T-helper 2 cell treated with Interferon-gamma antibody and Interleukin-4, amounts not matched to agents 100 ng/mL and 5 ng/mL, for 36 hours (primary cell): ENCODE results near the gene ZKSCAN4. TPM values are rescaled to one million over a fixed set of nuclear protein-coding genes. Genes with fewer than 3 reads are reported as not detected.

Experiments
- intact Hi-C: fragments of 100-400 bp; cut with micrococcal nuclease; formaldehyde crosslinking; loops from one replicate; pipeline ENCODE4 v1.15.1; 2023
- total RNA-seq: library from RNA; stranded (reverse); gene quantifications from 2 replicates; pipeline ENCODE4 v1.2.3, GENCODE V29; 2022

The ZKSCAN4 gene
- total RNA-seq = 6.0 and 6.4 TPM in 2 replicates

DNA sequence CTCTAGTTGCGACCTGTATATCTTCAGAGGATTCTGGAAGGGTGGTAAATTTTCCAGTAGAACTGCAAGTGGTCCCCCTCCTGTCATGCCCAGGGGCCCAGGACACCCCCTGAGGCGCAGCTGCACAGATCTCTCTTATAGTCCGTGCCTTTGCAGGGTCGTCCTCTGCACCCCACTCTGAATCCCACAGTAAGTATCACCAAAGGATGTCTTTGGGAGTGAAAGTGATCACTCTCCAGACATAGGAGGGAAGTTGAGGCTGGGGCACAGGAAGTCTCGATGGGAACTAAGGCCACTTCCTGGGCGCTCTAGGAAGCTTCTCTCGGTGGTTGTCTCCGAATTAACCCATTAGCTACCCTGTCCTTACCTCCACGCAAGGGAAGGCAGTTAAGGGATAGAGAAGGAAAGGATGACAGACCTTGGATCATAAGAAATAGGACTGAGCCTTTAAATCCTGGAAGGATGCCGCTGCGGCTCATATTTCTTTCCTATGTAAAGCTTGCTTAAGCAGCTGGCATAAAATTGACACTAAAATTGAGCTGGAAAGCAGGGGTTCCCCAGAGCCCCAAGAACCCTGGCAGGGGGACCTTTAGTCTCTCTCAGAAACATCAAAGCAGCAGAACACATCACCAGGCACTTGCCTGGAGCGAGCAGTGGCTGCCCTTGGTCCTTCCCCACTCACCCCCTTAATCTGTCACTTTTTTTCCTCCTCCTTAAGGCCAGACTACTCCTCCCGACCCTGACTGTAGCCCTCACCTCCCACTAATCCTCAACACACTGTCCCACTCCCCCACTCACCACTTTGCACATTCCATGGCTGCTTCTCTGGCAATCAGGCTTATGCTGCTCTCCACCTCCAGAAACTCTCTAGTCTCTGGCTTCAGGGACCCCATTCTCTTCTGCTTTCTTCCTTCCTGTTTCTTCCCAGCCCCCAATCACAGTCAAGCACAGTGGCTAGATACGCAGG is at the start of gene ZKSCAN4:
Gene ZKSCAN4, minus strand, starts transcription at position 261 of the 967 bp plus-strand sequence. CDS start 289 bp downstream, outside the sequence.
- intact Hi-C loops = loop anchor here (1.0 kb wide), 3 partner anchors 15 to 147 kb away; partner anchors contain the start of genes ZKSCAN8, ZSCAN12 and ZSCAN26

DNA sequence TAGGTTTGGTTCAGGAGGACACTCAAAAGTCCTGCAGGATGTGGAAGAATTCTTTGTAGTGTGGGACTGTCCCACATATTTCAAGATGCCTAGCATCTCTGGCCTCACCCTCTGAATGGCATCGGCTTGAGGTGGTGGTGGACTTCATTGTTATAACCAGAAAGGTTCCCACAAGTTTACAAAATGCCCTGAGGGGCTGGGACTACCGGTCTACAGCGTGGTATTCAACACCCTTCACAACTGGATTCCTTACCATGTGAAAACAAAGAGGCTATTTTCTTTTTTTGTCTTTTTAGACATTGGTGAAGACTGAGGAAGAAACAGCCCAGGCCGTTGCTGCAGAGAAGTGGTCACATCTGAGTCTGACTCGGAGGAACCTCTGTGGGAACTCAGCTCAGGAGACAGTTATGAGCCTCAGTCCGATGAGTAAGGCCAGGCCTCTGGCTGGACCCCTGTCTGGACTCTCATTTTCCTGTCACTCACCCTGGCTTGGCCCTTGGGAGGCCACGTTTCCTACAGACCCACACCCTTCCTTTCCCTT is 44.5 kb upstream of the ZKSCAN4 start:
- intact Hi-C loops = no loop called here

DNA sequence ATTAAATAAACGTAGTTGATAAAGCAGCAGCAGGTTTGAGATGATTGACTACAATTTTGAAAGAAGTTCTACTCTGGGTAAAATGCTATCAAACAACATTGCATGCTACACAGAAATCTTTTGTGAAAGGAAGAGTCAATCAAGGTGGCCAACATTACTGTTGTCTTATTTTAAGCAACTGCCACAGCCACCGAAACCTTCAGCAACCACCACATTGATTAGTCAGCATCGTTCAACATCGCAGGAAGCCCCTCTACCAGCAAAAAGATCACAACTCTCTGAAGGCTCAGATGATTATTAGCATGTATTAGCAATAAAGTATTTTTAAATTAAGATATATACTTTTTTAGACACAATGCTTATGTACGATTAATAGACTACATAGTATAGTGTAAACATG is 43.3 kb upstream of the ZKSCAN4 start:
- intact Hi-C loops = no loop called here

DNA sequence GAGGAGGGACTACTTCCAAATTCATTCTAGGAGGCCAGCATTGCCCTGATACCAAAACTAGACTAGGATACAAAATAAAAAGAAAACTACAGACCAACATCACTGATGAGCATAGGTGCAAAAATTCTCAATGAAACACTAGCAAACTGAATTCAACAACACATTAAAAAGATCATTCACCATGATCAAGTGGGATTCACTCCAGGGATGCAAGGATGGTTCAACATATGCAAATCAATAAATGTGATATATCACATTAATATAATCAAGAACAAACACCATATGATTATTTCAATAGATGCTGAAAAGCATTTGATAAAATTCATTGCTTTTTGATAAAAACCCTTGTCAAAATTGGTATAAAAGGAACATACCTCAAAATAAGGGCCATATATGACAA is 39.5 kb upstream of the ZKSCAN4 start:
- intact Hi-C loops = no loop called here

DNA sequence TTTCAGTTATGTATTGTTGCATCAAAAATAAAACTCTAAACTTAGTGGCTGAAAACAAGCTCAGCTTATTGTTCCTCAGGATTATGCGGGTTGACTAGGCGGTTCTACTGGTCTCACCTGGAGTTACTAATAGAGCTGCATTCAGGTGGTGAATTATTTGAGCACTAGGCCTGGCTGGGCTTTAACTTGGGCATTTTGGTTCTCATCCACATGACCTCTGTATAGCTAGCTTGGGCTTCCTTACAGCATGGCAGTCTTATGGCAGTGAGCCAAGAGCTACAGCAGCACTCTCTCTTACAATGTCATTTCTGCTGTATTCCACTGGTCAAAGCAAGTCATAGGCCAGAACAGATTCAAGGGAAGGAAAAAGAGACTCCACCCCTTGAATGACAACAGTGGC is 30.9 kb upstream of the ZKSCAN4 start:
- intact Hi-C loops = no loop called here

DNA sequence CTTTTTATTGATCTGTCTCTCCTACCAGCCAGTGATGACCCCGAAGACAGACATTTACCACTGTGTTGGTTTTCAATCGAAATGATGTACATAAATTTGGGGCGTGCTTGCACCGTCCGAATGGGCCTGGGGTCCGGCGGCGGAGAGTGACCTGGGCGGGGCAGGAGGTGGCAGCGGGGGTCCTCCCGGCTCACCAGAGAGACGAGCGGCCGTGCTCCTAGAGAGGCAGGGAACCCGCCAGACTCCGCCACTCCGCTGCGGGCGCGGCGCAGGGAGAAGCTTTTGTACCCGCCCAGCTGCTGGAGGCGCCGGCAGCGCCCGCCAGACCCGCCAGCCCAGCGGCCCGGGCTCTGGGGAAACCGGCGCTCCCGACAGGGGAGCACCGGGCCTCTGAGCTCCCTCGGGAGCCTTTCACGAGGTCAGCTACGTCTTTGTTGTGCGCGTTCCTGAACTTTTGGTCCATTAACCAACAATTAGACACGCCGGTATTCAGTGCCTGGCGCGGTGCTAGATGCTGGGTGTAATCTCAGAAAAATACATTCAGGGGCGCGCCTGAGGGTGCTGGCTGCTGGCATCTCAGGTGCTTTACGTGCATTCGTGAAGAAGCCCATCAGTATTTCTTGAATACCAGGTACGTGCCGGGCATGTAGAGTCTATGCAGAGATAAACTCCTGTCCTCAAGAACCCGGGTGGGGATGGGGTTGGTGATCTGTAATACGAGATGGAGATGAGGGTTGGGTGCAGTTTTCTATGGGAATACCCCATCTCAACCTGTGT is 29.4 kb upstream of the ZKSCAN4 start, which contains the start of gene PGBD1:
Gene PGBD1, plus strand, starts transcription at position 285 of the 777 bp plus-strand sequence. CDS start 2,242 bp downstream, outside the sequence.
- intact Hi-C loops = no loop called here

DNA sequence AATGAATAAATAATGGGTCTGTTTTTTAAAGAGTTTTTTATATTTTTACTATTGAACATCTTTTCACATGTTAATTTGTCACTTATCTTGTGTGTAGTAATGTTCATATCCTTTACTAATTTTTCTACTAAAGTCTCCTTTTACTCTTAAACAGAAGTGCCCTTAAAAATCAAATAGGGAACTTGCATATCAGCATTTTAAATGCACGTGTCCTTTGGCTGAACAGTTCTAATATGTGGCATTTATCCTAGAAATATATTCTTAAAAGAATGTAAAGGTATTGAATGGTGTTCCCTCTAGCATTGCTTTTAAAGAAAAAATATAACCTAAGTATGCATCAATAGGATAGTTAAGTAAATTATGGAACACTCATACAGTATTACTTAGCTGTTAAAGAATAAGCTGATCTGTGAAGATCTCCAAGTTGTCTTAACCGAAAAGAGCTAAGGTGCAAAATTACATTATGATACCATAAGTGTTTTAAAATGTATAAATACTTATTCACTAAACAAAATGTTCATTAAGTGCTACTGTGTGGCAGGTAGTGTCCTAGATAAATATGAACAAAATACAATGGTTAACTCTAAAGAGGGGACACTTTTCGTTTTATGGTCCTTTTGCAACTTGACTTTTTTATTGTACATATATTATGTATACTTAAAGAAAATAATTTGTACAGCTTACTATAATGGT is 28.7 kb upstream of the ZKSCAN4 start:
- intact Hi-C loops = no loop called here

DNA sequence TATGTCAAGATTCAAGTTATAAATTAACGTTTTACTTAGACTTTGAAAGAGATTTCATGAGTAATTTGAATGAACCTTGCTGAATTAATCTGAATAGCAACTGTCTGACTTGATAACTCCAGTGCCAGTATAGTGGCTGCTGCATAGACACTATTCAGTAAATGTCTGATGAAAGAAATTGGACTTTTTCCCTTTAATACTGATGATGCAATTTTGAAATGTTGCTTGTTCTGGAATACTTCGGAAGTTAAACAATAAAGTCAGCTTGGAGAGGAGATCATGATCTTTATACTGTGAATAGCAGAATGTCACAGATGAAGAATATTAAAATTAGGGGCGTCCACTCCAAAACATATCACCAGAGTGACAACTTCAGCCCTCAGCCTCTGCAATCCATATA is 25.7 kb upstream of the ZKSCAN4 start:
- intact Hi-C loops = no loop called here

DNA sequence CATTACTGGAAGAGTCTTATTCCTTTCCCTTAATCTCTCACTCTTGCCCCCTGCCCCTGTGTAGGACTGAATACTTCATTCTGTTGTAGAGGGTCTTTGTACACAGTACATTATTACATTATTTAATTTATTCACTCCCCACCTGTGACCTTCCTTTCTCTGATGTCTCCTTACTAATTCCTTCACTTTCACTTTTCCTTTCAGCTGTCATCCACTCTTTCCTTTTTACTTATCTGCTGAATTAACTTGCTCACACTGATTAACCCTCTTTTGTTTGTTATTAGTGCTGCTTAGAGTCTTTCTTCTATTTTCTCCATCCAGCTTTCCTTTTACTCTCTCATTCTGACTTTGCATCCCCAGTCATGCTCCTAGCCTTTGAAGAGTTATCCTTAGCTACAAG is 22.8 kb upstream of the ZKSCAN4 start:
- intact Hi-C loops = no loop called here

DNA sequence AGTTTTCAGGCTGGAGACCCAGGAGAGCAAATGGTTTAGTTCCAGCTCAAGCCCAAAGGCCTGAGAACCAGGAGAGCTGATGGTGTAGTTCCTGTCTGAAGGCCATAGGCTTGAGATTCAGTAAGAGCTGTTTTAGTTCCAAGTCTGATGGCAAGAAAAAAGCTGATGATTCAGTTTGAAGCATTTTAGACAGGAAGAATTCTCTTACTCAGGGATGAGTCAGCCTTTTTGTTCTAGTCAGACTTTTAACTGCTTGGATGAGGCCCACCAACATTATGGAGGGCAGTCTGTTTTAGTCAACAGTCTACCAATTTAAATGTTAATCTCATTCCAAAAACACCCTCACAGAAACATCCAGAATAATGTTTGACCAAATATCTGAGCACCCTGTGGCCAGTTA is 17.4 kb upstream of the ZKSCAN4 start:
- intact Hi-C loops = loop anchor here (5.0 kb wide), 3 partner anchors 68 to 128 kb away; partner anchors contain the start of genes ZKSCAN8, ZSCAN12 and ZSCAN31

DNA sequence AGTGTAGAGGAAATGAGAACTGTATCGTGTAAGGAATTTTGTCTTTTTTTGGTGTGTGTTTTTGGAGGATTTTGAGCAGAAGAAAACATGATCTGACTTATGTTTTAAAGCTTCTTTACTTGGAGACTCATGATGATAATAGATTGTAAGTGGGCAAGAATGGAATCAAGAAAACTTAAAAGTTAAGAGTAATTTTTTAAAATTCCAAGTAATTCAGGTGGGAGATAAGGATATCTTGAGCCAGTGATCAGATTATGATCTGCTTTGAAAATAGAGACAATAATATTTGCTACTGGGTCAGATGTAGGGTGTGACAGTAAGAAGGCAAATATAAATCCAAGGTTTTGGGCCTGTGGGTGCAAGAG is 15.6 kb upstream of the ZKSCAN4 start:
- intact Hi-C loops = loop anchor here (1.0 to 5.0 kb wide), 5 partner anchors 15 to 130 kb away; partner anchors contain the start of genes ZKSCAN3, ZKSCAN4, ZKSCAN8 and ZSCAN12

DNA sequence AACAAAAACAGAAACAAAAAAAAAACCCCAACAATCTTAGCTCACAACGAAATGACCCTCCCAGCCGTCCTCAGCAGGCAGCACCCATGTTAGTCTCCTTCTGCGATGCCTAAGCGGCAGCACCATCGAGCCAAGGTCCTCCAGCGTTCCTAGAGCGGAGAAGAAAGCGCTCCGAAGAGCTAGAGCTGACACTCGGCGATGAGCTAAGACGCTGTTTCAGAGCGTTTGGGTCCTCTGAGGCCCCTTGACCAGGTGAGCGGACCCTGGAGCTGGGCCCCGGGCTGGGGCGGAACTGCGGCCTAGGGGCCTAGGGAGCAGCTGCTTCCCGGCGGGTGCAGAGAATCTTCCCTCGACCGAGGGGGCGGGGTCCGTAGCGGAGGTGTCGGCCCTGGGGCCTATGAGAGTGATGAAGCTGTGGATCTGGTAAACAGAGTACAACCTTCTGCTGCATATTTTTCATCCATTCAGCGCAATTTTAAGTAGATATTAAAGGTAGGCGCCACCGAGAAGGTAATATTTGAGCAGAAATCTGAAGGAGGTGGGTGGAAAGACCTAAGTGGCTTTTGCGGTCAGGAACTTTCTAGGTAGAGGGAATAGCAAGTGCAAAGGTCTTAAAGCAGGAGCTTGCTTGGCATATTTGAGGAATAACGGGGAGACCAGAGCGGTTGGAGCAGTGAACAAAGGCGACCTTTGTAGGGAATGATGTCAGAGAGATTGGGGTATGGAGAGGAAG is 15.1 kb upstream of the ZKSCAN4 start, which contains the start of gene ZSCAN26:
Gene ZSCAN26, plus strand, starts transcription at position 182 of the 733 bp plus-strand sequence. CDS start 4,777 bp downstream, outside the sequence.
- intact Hi-C loops = loop anchor here (1.0 to 5.0 kb wide), 5 partner anchors 15 to 130 kb away; partner anchors contain the start of genes ZKSCAN3, ZKSCAN4, ZKSCAN8 and ZSCAN12

DNA sequence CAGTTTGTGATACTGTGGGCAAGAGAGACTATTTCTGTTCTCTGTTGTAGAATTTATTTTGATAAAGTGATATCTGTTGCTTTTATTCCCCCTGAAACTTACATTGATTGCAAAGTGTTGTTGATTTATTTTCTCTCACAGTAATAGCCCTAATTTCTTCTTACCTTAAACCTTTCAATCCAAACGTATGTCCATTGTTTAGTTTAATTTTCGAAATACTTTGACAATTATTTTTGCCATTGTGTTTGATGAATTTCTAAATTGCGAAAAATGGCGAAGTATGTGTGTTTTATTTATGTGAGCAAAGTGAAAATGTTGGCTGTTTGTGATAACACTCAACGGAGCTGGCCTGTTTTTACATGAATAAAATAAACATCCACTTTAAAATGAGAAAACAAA is 14.5 kb upstream of the ZKSCAN4 start:
- intact Hi-C loops = loop anchor here (5.0 kb wide), 3 partner anchors 71 to 131 kb away; partner anchors contain the start of genes ZKSCAN8, ZSCAN12 and ZSCAN31

DNA sequence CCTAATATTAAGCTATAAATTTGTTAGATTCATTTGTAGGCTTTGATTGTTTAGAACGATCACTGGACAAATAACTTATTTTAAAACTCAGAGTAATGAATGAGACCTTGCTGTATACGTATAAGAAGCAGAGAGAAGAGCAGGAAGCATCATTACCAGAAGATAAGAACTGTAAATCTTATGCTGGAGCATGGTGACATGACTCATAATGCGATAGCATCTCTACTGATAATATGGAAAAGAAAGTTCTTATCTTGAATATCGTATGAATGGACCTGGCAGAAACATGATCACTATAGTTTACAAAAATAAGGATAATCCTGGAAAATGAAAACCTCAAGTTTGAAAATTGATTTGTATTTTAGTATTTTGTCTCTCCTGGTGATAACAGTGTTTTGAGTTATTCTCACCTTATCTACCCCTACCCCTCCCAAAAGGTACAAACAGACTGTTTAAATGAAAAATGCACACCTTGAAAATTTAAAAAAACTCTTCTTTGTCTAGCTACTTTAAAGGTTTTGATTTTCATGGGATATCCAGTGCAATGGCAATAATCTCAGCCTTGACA is 12.8 kb upstream of the ZKSCAN4 start:
- intact Hi-C loops = loop anchor here (5.0 kb wide), 3 partner anchors 72 to 132 kb away; partner anchors contain the start of genes ZKSCAN8, ZSCAN12 and ZSCAN31

DNA sequence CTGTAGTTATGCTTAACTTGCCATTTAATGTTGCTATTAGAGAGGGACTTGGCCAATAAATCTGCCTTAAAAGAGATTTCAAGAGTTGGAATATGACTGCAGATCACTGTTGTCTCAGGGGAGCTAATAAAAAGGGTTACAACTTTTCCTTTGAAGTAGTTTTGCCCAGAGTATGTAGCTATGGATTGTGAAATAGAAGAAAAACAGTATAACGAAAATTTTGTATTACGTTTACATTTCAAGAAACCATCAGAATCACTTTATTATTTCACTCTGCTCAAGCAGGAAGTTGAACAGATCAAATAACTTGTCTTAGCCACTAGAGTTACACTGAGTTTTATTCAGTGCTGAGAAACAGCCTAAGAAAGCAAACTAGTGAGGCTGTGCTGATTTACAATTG is 11.9 kb upstream of the ZKSCAN4 start:
- intact Hi-C loops = no loop called here

DNA sequence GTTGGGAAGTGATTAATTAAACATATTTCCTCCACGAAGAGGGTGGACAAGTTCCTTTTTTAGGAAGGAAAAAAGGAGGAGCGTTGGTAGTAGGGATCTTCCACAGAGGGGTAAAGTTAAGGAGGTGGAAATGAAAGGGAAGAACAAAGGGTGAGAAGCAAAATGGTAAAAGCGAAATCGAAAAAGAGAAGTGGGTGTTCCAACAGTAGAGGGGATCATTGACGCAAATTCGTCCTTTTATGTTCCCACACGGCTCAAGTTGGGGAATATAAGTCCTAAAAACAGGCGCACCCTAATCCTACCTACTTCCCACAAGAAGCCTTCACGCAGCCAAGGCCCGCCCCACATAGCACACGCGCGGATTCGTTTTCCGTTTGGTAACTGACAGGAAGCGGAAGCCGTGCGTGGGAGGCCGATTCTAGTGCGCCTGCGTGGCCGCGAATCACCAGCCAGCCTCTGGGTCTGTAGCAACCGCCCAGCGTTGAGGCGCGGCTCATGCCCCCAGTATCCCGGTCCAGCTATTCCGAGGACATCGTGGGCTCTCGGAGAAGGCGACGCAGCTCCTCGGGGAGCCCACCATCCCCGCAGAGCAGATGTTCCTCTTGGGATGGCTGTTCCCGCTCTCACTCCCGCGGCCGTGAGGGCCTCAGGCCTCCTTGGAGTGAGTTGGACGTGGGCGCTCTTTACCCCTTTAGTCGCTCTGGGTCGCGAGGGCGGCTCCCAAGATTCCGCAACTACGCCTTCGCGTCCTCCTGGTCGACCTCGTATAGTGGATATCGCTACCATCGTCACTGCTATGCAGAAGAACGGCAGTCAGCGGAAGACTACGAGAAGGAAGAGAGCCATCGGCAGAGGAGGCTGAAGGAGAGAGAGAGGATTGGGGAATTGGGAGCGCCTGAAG is 7.1 kb upstream of the ZKSCAN4 start, which contains the start of gene NKAPL:
Gene NKAPL, plus strand, starts transcription at position 421 of the 901 bp plus-strand sequence. Its CDS starts 75 bp downstream, at position 496.
- intact Hi-C loops = no loop called here

DNA sequence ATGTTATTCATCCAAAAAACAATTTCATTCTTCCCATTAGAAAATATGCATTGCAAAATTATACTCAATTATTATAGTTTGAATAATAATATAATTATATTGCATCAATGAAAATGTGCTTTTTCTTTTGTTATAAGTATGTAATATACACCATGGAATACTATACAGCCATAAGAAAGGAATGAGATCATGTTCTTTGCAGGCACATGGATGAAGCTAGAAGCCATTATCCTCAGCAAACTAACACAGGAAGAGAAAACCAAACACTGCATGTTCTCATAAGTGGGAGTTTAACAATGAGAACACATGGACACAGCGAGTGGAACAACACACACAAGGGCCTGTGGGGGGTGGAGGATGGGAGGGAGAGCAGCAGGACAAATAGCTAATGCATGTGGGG is 5.0 kb upstream of the ZKSCAN4 start:
- intact Hi-C loops = no loop called here

DNA sequence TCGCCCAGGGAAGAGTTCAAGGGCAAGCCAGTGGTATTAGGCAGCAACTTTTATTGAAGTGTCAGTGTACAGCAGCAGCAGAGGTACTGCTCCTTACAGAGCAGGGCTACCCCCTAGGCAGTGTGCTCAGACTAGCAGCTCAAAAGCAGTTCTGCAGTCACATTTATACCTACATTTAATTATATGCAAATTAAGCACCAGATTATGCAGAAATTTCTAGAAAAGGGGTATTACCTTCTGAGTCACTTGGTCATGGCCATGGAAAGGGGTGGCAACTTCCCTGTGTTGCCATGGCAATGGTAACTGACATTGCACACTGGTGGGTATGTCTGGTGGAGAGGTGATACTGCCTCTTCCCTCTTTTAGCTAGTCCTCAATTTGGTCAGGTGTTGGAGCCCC is 2.1 kb upstream of the ZKSCAN4 start:
- intact Hi-C loops = no loop called here
